Measurements from ENCODE around the gene SERGEF. TPM values are rescaled to one million over a fixed set of nuclear protein-coding genes. Genes with fewer than 3 reads are reported as not detected.

SERGEF gene
- polyA plus RNA-seq, 1 experiment = 18.1 TPM

GRCh38 chr11:17741487-17741886, 271.4 kb downstream of the SERGEF start:
- ChIA-PET POLR2A (no interaction called here), CTCF (interaction anchor here (0.5 to 3.6 kb wide), 2 partner anchors 10 to 75 kb away, joined by 3 to 21 read pairs; no protein-coding TSS in a partner anchor)
- TF ChIP-seq CTCF (IDR thresholded peaks at IDR 0.05; ENCODE audit: low read depth, low read length) = no peak
- Histone ChIP-seq H3K4me3 (ENCODE audit: low read depth, low read length) (no peak overlapping the region), H3K27ac (ENCODE audit: low read depth, low read length) (no peak overlapping the region), H3K9me3 (ENCODE audit: control insufficient read depth, insufficient read depth, low read length) (peaks cover under 1% of the 10 kb centered on the region; the same call in 1 of the 2 replicates), H3K27me3 (ENCODE audit: control insufficient read depth, insufficient read depth, low read length) (peaks cover 30% of the 10 kb centered on the region)
- no peak for DNase-seq (ENCODE audit: low read depth, low spot score)

- DNase-seq (ENCODE audit: low read depth, low spot score) = no peak
- CTCF ChIA-PET = interaction anchor here (1.2 to 3.6 kb wide), 2 partner anchors 10 to 232 kb away, joined by 3 to 21 read pairs; no protein-coding TSS in a partner anchor
- POLR2A ChIA-PET = no interaction called here
- no peak overlapping the region for H3K27ac ChIP-seq (ENCODE audit: low read depth, low read length)
- H3K4me3 ChIP-seq (ENCODE audit: low read depth, low read length) = no peak overlapping the region
- no peak for TF ChIP-seq CTCF (IDR thresholded peaks at IDR 0.05; ENCODE audit: low read depth, low read length)
- H3K27me3 ChIP-seq (ENCODE audit: control insufficient read depth, insufficient read depth, low read length) = peaks cover 36% of the 10 kb centered on the region
- H3K9me3 ChIP-seq (ENCODE audit: control insufficient read depth, insufficient read depth, low read length) = peaks cover 7% of the 10 kb centered on the region; the same call in 1 of the 2 replicates
These were observed 272.1 kb downstream of the SERGEF start for GRCh38 chr11:17740649-17741235.

GRCh38 chr11:17739945-17740338, 272.9 kb downstream of the SERGEF start:
- H3K27ac ChIP-seq (ENCODE audit: low read depth, low read length) = no peak overlapping the region
- TF ChIP-seq CTCF (IDR thresholded peaks at IDR 0.05; ENCODE audit: low read depth, low read length) = no peak
- peaks cover 7% of the 10 kb centered on the region; the same call in 1 of the 2 replicates for H3K9me3 ChIP-seq (ENCODE audit: control insufficient read depth, insufficient read depth, low read length)
- peaks cover 36% of the 10 kb centered on the region for H3K27me3 ChIP-seq (ENCODE audit: control insufficient read depth, insufficient read depth, low read length)
- no peak overlapping the region for H3K4me3 ChIP-seq (ENCODE audit: low read depth, low read length)
- ChIA-PET CTCF (interaction anchor here (0.5 to 3.6 kb wide), 3 partner anchors 9 to 233 kb away, joined by 3 to 21 read pairs (median 3); no protein-coding TSS in a partner anchor), POLR2A (no interaction called here)
- DNase-seq (ENCODE audit: low read depth, low spot score) = no peak

GRCh38 chr11:17738151-17738973, 274.5 kb downstream of the SERGEF start:
- no peak for TF ChIP-seq CTCF (IDR thresholded peaks at IDR 0.05; ENCODE audit: low read depth, low read length)

More at GRCh38 chr11:17738151-17738973, 274.5 kb downstream of the SERGEF start:
- Histone ChIP-seq H3K9me3 (ENCODE audit: control insufficient read depth, insufficient read depth, low read length) (peaks cover 7% of the 10 kb centered on the region; the same call in 1 of the 2 replicates), H3K27me3 (ENCODE audit: control insufficient read depth, insufficient read depth, low read length) (peaks cover 44% of the 10 kb centered on the region), H3K27ac (ENCODE audit: low read depth, low read length) (no peak overlapping the region), H3K4me3 (ENCODE audit: low read depth, low read length) (no peak overlapping the region)
- ChIA-PET CTCF (interaction anchor here (1.1 to 2.7 kb wide), 3 partner anchors 235 to 242 kb away, joined by 3 to 13 read pairs (median 3); no protein-coding TSS in a partner anchor), POLR2A (no interaction called here)
- DNase-seq (ENCODE audit: low read depth, low spot score) = no peak

Other genes with a start within 250 kb of the SERGEF start
- 0.04 and 0.06 TPM in 2 replicates for gene TPH1, start 33.2 kb upstream of the SERGEF start, polyA plus RNA-seq (2011; rRNA removed)
- gene SAAL1, start 93.0 kb upstream of the SERGEF start, polyA plus RNA-seq (2011; rRNA removed) = 15.4 and 17.0 TPM in 2 replicates
- not detected in 2 replicates for gene MRGPRX3, start 119.5 kb upstream of the SERGEF start, polyA plus RNA-seq (2011; rRNA removed)
- not detected in 2 replicates for gene MRGPRX4, start 159.8 kb upstream of the SERGEF start, polyA plus RNA-seq (2011; rRNA removed)
- not detected in 2 replicates for gene SAA4, start 223.8 kb upstream of the SERGEF start, polyA plus RNA-seq (2011; rRNA removed)
- not detected in 2 replicates for gene SAA2, start 235.6 kb upstream of the SERGEF start, polyA plus RNA-seq (2011; rRNA removed)

Measured in AG04450 (cell line).